RWPE2 (cell line): Measurements from ENCODE around the gene PHACTR1.

ENCODE experiments used
- ATAC-seq: fragments of 200-7000 bp; cut with Tn5 transposase; 3 replicates; pipeline ENCODE4 v1.9.1; 2021; ENCODE audit warnings: low read depth
- DNase-seq: peaks from one replicate; pipeline ENCODE4 v3.0.0-alpha.2; 2020; ENCODE audit warnings: low spot score
- H3K27ac ChIP-seq: fragments of 450-650 bp; 2 replicates; pipeline ENCODE4 v1.5.1; 2017; ENCODE audit warnings: mild to moderate bottlenecking; ENCODE audit not compliant: poor library complexity, severe bottlenecking
- H3K27me3 ChIP-seq: fragments of 250-450 bp; sonication (Bioruptor Pico); 2 replicates; pipeline ENCODE4 v1.5.1; 2021; ENCODE audit warnings: mild to moderate bottlenecking, moderate library complexity; ENCODE audit not compliant: insufficient read depth, poor library complexity, severe bottlenecking
- H3K36me3 ChIP-seq: fragments of 250-450 bp; sonication (Bioruptor Pico); 2 replicates; pipeline ENCODE4 v1.5.1; 2020; ENCODE audit warnings: low read depth, mild to moderate bottlenecking, moderate library complexity
- H3K4me1 ChIP-seq: fragments of 250-450 bp; sonication (Bioruptor Pico); 2 replicates; pipeline ENCODE4 v1.5.1; 2021; ENCODE audit warnings: mild to moderate bottlenecking, moderate library complexity; ENCODE audit not compliant: insufficient read depth, poor library complexity, severe bottlenecking
- H3K4me3 ChIP-seq: fragments of 250-450 bp; sonication (Bioruptor Pico); 2 replicates; pipeline ENCODE4 v1.5.1; 2021; ENCODE audit warnings: mild to moderate bottlenecking, moderate library complexity; ENCODE audit not compliant: severe bottlenecking
- H3K9me3 ChIP-seq: fragments of 250-450 bp; sonication (Bioruptor Pico); 2 replicates; pipeline ENCODE4 v1.5.1; 2021; ENCODE audit warnings: mild to moderate bottlenecking, moderate library complexity; ENCODE audit not compliant: severe bottlenecking
- CTCF ChIP-seq: fragments of 450-650 bp; IDR thresholded peaks from one replicate; pipeline ENCODE4 v1.5.1; 2017; ENCODE audit warnings: mild to moderate bottlenecking, moderate library complexity; ENCODE audit not compliant: poor library complexity, severe bottlenecking

Gene PHACTR1

GRCh38 chr6:12845224-12846004 is 128.8 kb downstream of the PHACTR1 start:
- Histone ChIP-seq H3K4me1 (no peaks in the 10 kb centered on the region), H3K9me3 (no peaks in the 10 kb centered on the region), H3K27ac (no peak overlapping the region), H3K27me3 (peaks cover 6% of the 10 kb centered on the region), H3K4me3 (no peak overlapping the region), H3K36me3 (no peaks in the 10 kb centered on the region)
- ATAC-seq (no peak), DNase-seq (no peak)
- no peak for TF ChIP-seq CTCF

- no peaks in the 10 kb centered on the region for H3K4me1 ChIP-seq
Measured at GRCh38 chr6:12848964-12849808, 132.6 kb downstream of the PHACTR1 start.

GRCh38 chr6:12849809-12850198 is 133.2 kb downstream of the PHACTR1 start:
- H3K4me1 ChIP-seq = no peaks in the 10 kb centered on the region
- H3K36me3 ChIP-seq = no peaks in the 10 kb centered on the region
- peaks cover 6% of the 10 kb centered on the region for H3K27me3 ChIP-seq
- DNase-seq (no peak), ATAC-seq (no peak)
- H3K27ac ChIP-seq = no peak overlapping the region
- TF ChIP-seq CTCF = no peak
- no peak overlapping the region for H3K4me3 ChIP-seq
- no peaks in the 10 kb centered on the region for H3K9me3 ChIP-seq

More at GRCh38 chr6:12848964-12849808, 132.6 kb downstream of the PHACTR1 start:
- Histone ChIP-seq H3K9me3 (no peaks in the 10 kb centered on the region), H3K27me3 (peaks cover 6% of the 10 kb centered on the region), H3K4me3 (no peak overlapping the region), H3K36me3 (no peaks in the 10 kb centered on the region), H3K27ac (no peak overlapping the region)
- TF ChIP-seq CTCF = no peak
- DNase-seq = no peak
- ATAC-seq = no peak

DNA sequence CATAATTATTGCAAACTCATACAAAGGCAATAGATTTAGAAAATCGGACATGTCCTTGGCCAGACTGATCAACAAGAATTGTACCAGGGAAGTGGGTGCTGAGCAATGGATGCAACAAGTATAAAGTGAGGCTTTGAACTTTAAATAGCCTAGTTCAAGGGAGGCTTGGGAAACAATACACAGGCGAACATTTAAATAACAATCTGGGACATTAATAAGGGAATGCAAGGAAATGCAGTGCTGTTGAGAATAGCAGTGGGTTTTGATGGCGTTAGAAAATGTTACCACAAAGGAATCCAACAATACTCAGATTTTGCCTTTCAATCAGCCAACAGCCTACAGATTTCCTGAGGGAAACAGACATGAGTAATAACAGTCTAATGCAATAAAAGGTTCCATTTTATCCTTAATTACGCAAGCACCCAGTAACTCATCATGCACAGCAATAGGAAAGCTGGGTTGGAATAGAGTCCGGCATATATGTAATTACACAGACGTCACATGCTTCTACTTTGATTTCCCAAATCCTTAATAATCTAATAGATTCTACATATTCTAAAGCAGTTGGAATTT is 134.6 kb downstream of the PHACTR1 start:
- Histone ChIP-seq H3K36me3 (no peaks in the 10 kb centered on the region), H3K4me3 (no peak overlapping the region), H3K4me1 (no peaks in the 10 kb centered on the region), H3K27me3 (peaks cover 2% of the 10 kb centered on the region), H3K27ac (no peak overlapping the region), H3K9me3 (no peaks in the 10 kb centered on the region)
- DNase-seq (no peak), ATAC-seq (no peak)
- TF ChIP-seq CTCF = no peak
